GM12878 (cell line): Measurements from ENCODE around the gene YBEY. TPM values are rescaled to one million over a fixed set of nuclear protein-coding genes. Genes with fewer than 3 reads are reported as not detected.
"Not testable (repeated sequence)": the region's sequence is repeated elsewhere in the genome, so short reads cannot be mapped to it uniquely, and the experiment has no call there.

ENCODE experiments used
- ATAC-seq: fragments of 200-7000 bp; cut with Tn5 transposase; 3 replicates; pipeline ENCODE4 v1.9.1; 2020; ENCODE audit warnings: mild to moderate bottlenecking, moderate library complexity
- BruUV-seq: library from RNA; stranded (reverse); fragments of 400-500 nt; replicated peaks from 2 replicates; lab custom pipeline; 2021; lab: Mats Ljungman, UMichigan
- CTCF ChIA-PET: fragments of 300-600 bp; sonication (Branson Sonifier 250); formaldehyde crosslinking; extraction: SDS; loops from one replicate; lab custom pipeline; 2021; ENCODE audit warnings: inconsistent platforms; lab: Yijun Ruan, JAX
- POLR2A ChIA-PET: fragments of 350-600 bp; formaldehyde crosslinking; extraction: SDS; loops from one replicate; lab custom pipeline; 2021; ENCODE audit warnings: inconsistent platforms; lab: Charles Lee
- RAD21 ChIA-PET: fragments of 300-600 bp; sonication (Branson Sonifier 250); formaldehyde crosslinking; loops from one replicate; lab custom pipeline; 2023; ENCODE audit warnings: antibody characterized with exemption; ENCODE audit not compliant: unreplicated experiment; lab: Charles Lee
- SMC1A ChIA-PET: fragments of 300-600 bp; sonication (Branson Sonifier 250); formaldehyde crosslinking; loops from one replicate; lab custom pipeline; 2023; ENCODE audit not compliant: unreplicated experiment, uncharacterized antibody; lab: Charles Lee
- DNase-seq: peaks from one replicate; pipeline ENCODE4 v3.0.0-alpha.2; 2011; ENCODE audit warnings: low read depth, low spot score
- FAIRE-seq: peaks from 3 replicates; lab custom pipeline; 2011; peaks lifted over from hg19 to GRCh38; lab: Jason Lieb, UNC
- H2AFZ ChIP-seq: 2 replicates; pipeline ENCODE4 v1.6.0; 2011; ENCODE audit warnings: low read depth, low read length, control low read depth; ENCODE audit not compliant: control insufficient read depth
- H3K27ac ChIP-seq: 2 replicates; pipeline ENCODE4 v1.5.1; 2011; ENCODE audit warnings: control low read depth; ENCODE audit not compliant: control insufficient read depth, insufficient read depth
- H3K27me3 ChIP-seq, 2 experiments: replicated peaks in 1 of 2; 2 replicates each; pipeline versions ENCODE4 v1.6.0 to v1.6.1; 2011; ENCODE audit warnings: low read length in 1 of 2; ENCODE audit not compliant: control insufficient read depth in 2 of 2, insufficient read depth in 2 of 2
- H3K36me3 ChIP-seq, 2 experiments: 2 replicates each; pipeline ENCODE4 v1.5.1; 2011; ENCODE audit warnings: low read length in 1 of 2; ENCODE audit not compliant: control insufficient read depth in 2 of 2, insufficient read depth in 2 of 2
- H3K4me1 ChIP-seq: 2 replicates; pipeline ENCODE4 v1.6.1; 2011; ENCODE audit warnings: mild to moderate bottlenecking, low read length, moderate library complexity, mixed read lengths; ENCODE audit not compliant: control insufficient read depth, insufficient read depth
- H3K4me2 ChIP-seq: 2 replicates; pipeline ENCODE4 v1.6.0; 2011; ENCODE audit warnings: control low read depth; ENCODE audit not compliant: control insufficient read depth, insufficient read depth
- H3K4me3 ChIP-seq: fragments of 200-600 bp; sonication (generic); 2 replicates; pipeline ENCODE4 v1.5.1; 2016
- H3K79me2 ChIP-seq: 2 replicates; pipeline ENCODE4 v1.6.0; 2011; ENCODE audit warnings: low read length; ENCODE audit not compliant: control insufficient read depth, insufficient read depth
- H3K9ac ChIP-seq: 2 replicates; pipeline ENCODE4 v1.8.0; 2011; ENCODE audit warnings: low read length, control low read depth, mixed read lengths; ENCODE audit not compliant: control insufficient read depth, insufficient read depth
- H3K9me3 ChIP-seq: replicated peaks from 3 replicates; pipeline ENCODE4 v1.5.1; 2011; ENCODE audit warnings: mild to moderate bottlenecking, low read length; ENCODE audit not compliant: control insufficient read depth, insufficient read depth
- H4K20me1 ChIP-seq: 2 replicates; pipeline ENCODE4 v1.6.0; 2011; ENCODE audit not compliant: control insufficient read depth, insufficient read depth
- EP300 ChIP-seq, 2 experiments: fragments of 150-350 bp in 1 of 2; IDR thresholded peaks; 2 replicates each; pipeline ENCODE4 v1.6.1; 2011 to 2012; ENCODE audit warnings: low read depth in 2 of 2, low read length in 2 of 2, borderline replicate concordance in 1 of 2, improper control_type of control experiment in 1 of 2, inconsistent platforms in 1 of 2; ENCODE audit not compliant: control insufficient read depth in 1 of 2
- NBN ChIP-seq: fragments of 450-650 bp; IDR thresholded peaks from 2 replicates; pipeline ENCODE4 v1.6.1; 2016
- NFYB ChIP-seq: IDR thresholded peaks from 2 replicates; pipeline ENCODE4 v1.6.1; 2011; ENCODE audit warnings: low read depth, mild to moderate bottlenecking, low read length, improper control_type of control experiment, moderate library complexity; ENCODE audit not compliant: insufficient read depth
- WGBS: methylation state at CpG from one replicate; pipeline ENCODE4 v1.1.6; 2016; ENCODE audit warnings: low lambda C conversion rate; ENCODE audit not compliant: insufficient replicate concordance, insufficient coverage; ENCODE audit errors: missing lambda C conversion rate; 5-methylcytosine and 5-hydroxymethylcytosine counted together
- in situ Hi-C: fragments of 300-500 bp; cut with MboI; formaldehyde crosslinking; loops from 9 replicates; pipeline ENCODE4 v1.14.3; 2018; ENCODE audit warnings: mixed read lengths
- intact Hi-C: fragments of 100-400 bp; cut with micrococcal nuclease; formaldehyde crosslinking; loops from one replicate; pipeline ENCODE4 v1.14.2; 2022; ENCODE audit not compliant: unreplicated experiment
- polyA plus RNA-seq, 11 experiments: library from polyadenylated mRNA; depleted of rRNA in 4 of 11; unstranded in 6 of 11; stranded (reverse) in 5 of 11; fragments of >200 nt; fragmentation: Nextera tagmentation in 4 of 11; fragmentation: Illumina TruSeq in 1 of 11; extraction: Ambion mirVana in 4 of 11; extraction: Trizol in 1 of 11; gene quantifications; 1 replicate in 1 of 11; 2 replicates in 10 of 11; pipeline versions ENCODE4 v1.2.1 to v1.2.3, GENCODE V29; 2011 to 2016; ENCODE audit warnings: inconsistent platforms in 2 of 11, missing spikeins in 2 of 11, low read depth in 1 of 11
- total RNA-seq, 4 experiments: library from RNA; depleted of rRNA in 3 of 4; stranded (reverse); fragments of >200 nt in 3 of 4; fragmentation: Illumina TruSeq in 1 of 4; extraction: Trizol in 1 of 4; gene quantifications; 2 replicates each; pipeline versions ENCODE4 v1.2.1 to v1.2.3, GENCODE V29; 2013 to 2021

YBEY gene
- total and polyA plus RNA-seq, 10 of the 15 experiments (the other 5 are each of a cell fraction or from before 2014, with no cell fraction given): 6.5 to 31.4 (median 18.5) TPM

- no peaks in the 10 kb centered on the region for H3K79me2 ChIP-seq
- WGBS: 86% methylated on average over 7 of the region's 7 CpGs
- ChIA-PET RAD21 (no interaction called here), SMC1A (no interaction called here)
- H3K4me2 ChIP-seq: no peak overlapping the region
- intact Hi-C loops: no loop called here
- DNase-seq: no peak
- no peaks in the 10 kb centered on the region for H3K27me3 ChIP-seq
- no peaks in the 10 kb centered on the region; the same call in 1 of the 2 replicates for H3K4me1 ChIP-seq
- H3K36me3 ChIP-seq: peaks cover 24 to 56% of the 10 kb centered on the region in 2 experiments
- no peak for ATAC-seq
- H4K20me1 ChIP-seq: no peaks in the 10 kb centered on the region
- no peak overlapping the region for H3K9ac ChIP-seq
- TF ChIP-seq NFYB (no peak), EP300 (IDR thresholded peaks at IDR 0.05; ENCODE audit: borderline replicate concordance in 1 of 2, control insufficient read depth in 1 of 2, low read depth in 2 of 2, low read length in 2 of 2) (no peak), NBN (no peak)
- TF ChIP-seq, all 136 proteins: peak for 0
- CTCF ChIA-PET: interaction anchor here (1.1 to 1.5 kb wide), 2 partner anchors 9 to 11 kb away, joined by 3 to 4 read pairs; no protein-coding TSS in a partner anchor
- Histone ChIP-seq H3K4me3 (no peak overlapping the region), H3K9me3 (no peaks in the 10 kb centered on the region), H2AFZ (no peak overlapping the region), H3K27ac (no peak overlapping the region)
- no peak for FAIRE-seq
- BruUV-seq: no TSS peak
- POLR2A ChIA-PET: interaction anchor here (2.0 kb wide), 1 partner anchor 11 kb away, joined by 5 read pairs; no protein-coding TSS in a partner anchor
- in situ Hi-C loops: no loop called here
These were observed 46.3 kb upstream of the YBEY start for GRCh38 chr21:46239817-46240325.

GRCh38 chr21:46241577-46241976, 44.6 kb upstream of the YBEY start:
- H3K27me3 ChIP-seq, H3K9ac ChIP-seq, H3K79me2 ChIP-seq, DNase-seq, intact Hi-C loops, H3K4me2 ChIP-seq, in situ Hi-C loops, ATAC-seq, BruUV-seq, H3K27ac ChIP-seq, H4K20me1 ChIP-seq, H3K9me3 ChIP-seq, H3K4me1 ChIP-seq, H3K4me3 ChIP-seq, H2AFZ ChIP-seq: not testable (repeated sequence)
- H3K36me3 ChIP-seq: peaks cover 28 to 56% of the 10 kb centered on the region in 2 experiments
- FAIRE-seq: peak; percentile 73
- ChIA-PET RAD21 (interaction anchor here (1.0 kb wide), 1 partner anchor 11 kb away, joined by 4 read pairs; no protein-coding TSS in a partner anchor), CTCF (interaction anchor here (1.5 kb wide), 1 partner anchor 9 kb away, joined by 3 read pairs; no protein-coding TSS in a partner anchor), SMC1A (interaction anchor here (1.1 kb wide), 1 partner anchor 11 kb away, joined by 4 read pairs; no protein-coding TSS in a partner anchor), POLR2A (interaction anchor here (0.7 to 2.4 kb wide), 4 partner anchors 9 to 12 kb away, joined by 3 to 9 read pairs (median 4); no protein-coding TSS in a partner anchor)
- WGBS: 100% methylated on average over 1 of the region's 1 CpG
